Neutrophil (primary cell): ENCODE results near the gene SPOCK3.
"Not testable (repeated sequence)": the region's sequence is repeated elsewhere in the genome, so short reads cannot be mapped to it uniquely, and the experiment has no call there.

Experiments used
- H3K27ac ChIP-seq: fragments of 200-600 bp; sonication (generic); 2 replicates; pipeline ENCODE4 v1.5.1; 2016; ENCODE audit warnings: mild to moderate bottlenecking, moderate library complexity
- H3K27me3 ChIP-seq: fragments of 200-600 bp; sonication (generic); 2 replicates; pipeline ENCODE4 v1.6.0; 2016; ENCODE audit warnings: mild to moderate bottlenecking
- H3K36me3 ChIP-seq: fragments of 200-600 bp; sonication (generic); 2 replicates; pipeline ENCODE4 v1.5.1; 2017
- H3K4me1 ChIP-seq, 2 experiments: fragments of 200-600 bp in 1 of 2; sonication (generic) in 1 of 2; 1 replicate in 1 of 2; 2 replicates in 1 of 2; pipeline versions ENCODE4 v1.5.1 to v1.6.1; 2013 to 2016; ENCODE audit warnings: low read depth in 1 of 2, low read length in 1 of 2, mild to moderate bottlenecking in 1 of 2, moderate library complexity in 1 of 2; ENCODE audit not compliant: control insufficient read depth in 1 of 2, insufficient read depth in 1 of 2
- H3K4me3 ChIP-seq, 2 experiments: fragments of 200-600 bp in 1 of 2; sonication (generic) in 1 of 2; 1 replicate in 1 of 2; 2 replicates in 1 of 2; pipeline ENCODE4 v1.5.1; 2013 to 2016; ENCODE audit warnings: low read depth in 1 of 2, low read length in 1 of 2, mild to moderate bottlenecking in 1 of 2, moderate library complexity in 1 of 2
- H3K9me3 ChIP-seq: fragments of 200-600 bp; sonication (generic); 2 replicates; pipeline ENCODE4 v1.5.1; 2016
- CTCF ChIP-seq: fragments of 200-600 bp; sonication (generic); IDR thresholded peaks from 2 replicates; pipeline ENCODE4 v1.5.1; 2016; ENCODE audit warnings: antibody characterized with exemption

SPOCK3 gene

GRCh38 chr4:166802346-166802745 lies 431.9 kb downstream of the SPOCK3 start:
- no peak for TF ChIP-seq CTCF
- no peaks in the 10 kb centered on the region for H3K9me3 ChIP-seq
- no peak overlapping the region for H3K4me3 ChIP-seq
- no peak overlapping the region for H3K27ac ChIP-seq
- no peaks in the 10 kb centered on the region for H3K4me1 ChIP-seq
- no peaks in the 10 kb centered on the region for H3K27me3 ChIP-seq
- no peaks in the 10 kb centered on the region for H3K36me3 ChIP-seq

- Histone ChIP-seq H3K9me3 (no peaks in the 10 kb centered on the region), H3K36me3 (no peaks in the 10 kb centered on the region), H3K27me3 (no peaks in the 10 kb centered on the region), H3K27ac (no peak overlapping the region), H3K4me3 (no peak overlapping the region), H3K4me1 (no peaks in the 10 kb centered on the region)
- TF ChIP-seq CTCF = no peak
Measured at GRCh38 chr4:166798126-166798525, 436.2 kb downstream of the SPOCK3 start.

GRCh38 chr4:166777760-166778159 lies 456.5 kb downstream of the SPOCK3 start:
- H3K27ac ChIP-seq = no peak overlapping the region
- H3K36me3 ChIP-seq = no peaks in the 10 kb centered on the region
- TF ChIP-seq CTCF = no peak
- H3K4me3 ChIP-seq = no peak overlapping the region
- H3K27me3 ChIP-seq = no peaks in the 10 kb centered on the region
- H3K9me3 ChIP-seq = no peaks in the 10 kb centered on the region
- H3K4me1 ChIP-seq = no peaks in the 10 kb centered on the region

- H3K4me1 ChIP-seq = no peaks in the 10 kb centered on the region
- no peak for TF ChIP-seq CTCF
- H3K27me3 ChIP-seq = no peaks in the 10 kb centered on the region
- no peaks in the 10 kb centered on the region for H3K36me3 ChIP-seq
- H3K9me3 ChIP-seq = no peaks in the 10 kb centered on the region
- H3K4me3 ChIP-seq = no peak overlapping the region
- no peak overlapping the region for H3K27ac ChIP-seq
Measured at GRCh38 chr4:166763018-166763417, 471.3 kb downstream of the SPOCK3 start.

GRCh38 chr4:166741742-166742141 lies 492.6 kb downstream of the SPOCK3 start:
- no peaks in the 10 kb centered on the region for H3K36me3 ChIP-seq
- H3K27me3 ChIP-seq = no peaks in the 10 kb centered on the region
- H3K27ac ChIP-seq = no peak overlapping the region
- no peaks in the 10 kb centered on the region for H3K4me1 ChIP-seq
- no peak for TF ChIP-seq CTCF
- H3K4me3 ChIP-seq = no peak overlapping the region
- no peaks in the 10 kb centered on the region for H3K9me3 ChIP-seq

- not testable (repeated sequence) for H3K9me3 ChIP-seq, H3K4me3 ChIP-seq, H3K36me3 ChIP-seq, H3K27ac ChIP-seq, H3K4me1 ChIP-seq, H3K27me3 ChIP-seq
Measured at GRCh38 chr4:166739215-166739614, 495.1 kb downstream of the SPOCK3 start.
